Mammary epithelial cell (primary cell): Measurements from ENCODE around the gene KRT76.

Experiments
- EZH2 ChIP-seq: IDR thresholded peaks from 2 replicates; pipeline ENCODE4 v1.6.1; 2012; ENCODE audit warnings: low read length, inconsistent platforms, borderline replicate concordance
- TF ChIP-seq, protein P1 (sequence below), 2 donors: IDR thresholded peaks in 1 of 2; conservative IDR thresholded peaks in 1 of 2; 2 replicates each; pipeline ENCODE4 v1.5.1; 2011 to 2012; ENCODE audit warnings: inconsistent platforms in 2 of 2, low read length in 2 of 2, mild to moderate bottlenecking in 2 of 2, control low read depth in 1 of 2, low read depth in 1 of 2; ENCODE audit not compliant: insufficient read depth in 1 of 2; ENCODE audit errors: extremely low read depth in 1 of 2

DNA sequence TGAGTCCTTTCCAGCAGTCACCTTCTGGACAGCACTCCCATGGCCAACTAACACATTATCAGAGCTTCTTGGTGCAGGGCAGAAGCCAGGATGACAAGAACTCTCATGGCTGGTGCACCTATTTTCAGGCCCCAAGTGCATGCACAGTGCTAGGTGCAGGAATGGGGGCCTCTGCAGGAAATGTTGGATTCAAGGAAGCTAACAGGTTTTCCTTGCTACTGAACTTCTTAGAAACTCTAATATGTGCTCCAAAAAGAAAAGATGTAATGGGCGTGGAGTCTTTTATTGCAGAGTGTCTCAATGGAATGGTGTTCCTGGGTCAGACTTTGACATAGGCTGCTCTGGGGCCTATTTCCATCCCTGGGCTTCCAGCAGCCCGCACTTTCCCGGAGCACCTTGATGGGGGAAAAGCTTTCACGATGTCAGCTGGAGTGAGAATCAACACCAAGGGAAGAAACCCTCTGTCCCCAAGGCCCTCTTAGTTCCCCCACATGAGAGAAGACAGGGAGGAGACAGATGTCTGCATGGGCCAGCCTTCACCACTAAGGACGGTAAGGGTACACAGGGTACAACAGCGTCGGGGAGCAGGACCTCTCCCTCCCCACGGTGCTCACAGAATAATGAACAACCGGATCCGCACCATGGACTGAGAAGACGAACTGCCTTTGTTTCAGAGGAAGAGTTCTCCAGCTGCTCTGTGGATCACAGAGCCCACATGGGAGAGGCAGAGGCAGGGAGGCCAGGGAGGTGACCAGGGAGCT, 11.9 kb upstream of the KRT76 start:
- TF ChIP-seq, protein P1, sequence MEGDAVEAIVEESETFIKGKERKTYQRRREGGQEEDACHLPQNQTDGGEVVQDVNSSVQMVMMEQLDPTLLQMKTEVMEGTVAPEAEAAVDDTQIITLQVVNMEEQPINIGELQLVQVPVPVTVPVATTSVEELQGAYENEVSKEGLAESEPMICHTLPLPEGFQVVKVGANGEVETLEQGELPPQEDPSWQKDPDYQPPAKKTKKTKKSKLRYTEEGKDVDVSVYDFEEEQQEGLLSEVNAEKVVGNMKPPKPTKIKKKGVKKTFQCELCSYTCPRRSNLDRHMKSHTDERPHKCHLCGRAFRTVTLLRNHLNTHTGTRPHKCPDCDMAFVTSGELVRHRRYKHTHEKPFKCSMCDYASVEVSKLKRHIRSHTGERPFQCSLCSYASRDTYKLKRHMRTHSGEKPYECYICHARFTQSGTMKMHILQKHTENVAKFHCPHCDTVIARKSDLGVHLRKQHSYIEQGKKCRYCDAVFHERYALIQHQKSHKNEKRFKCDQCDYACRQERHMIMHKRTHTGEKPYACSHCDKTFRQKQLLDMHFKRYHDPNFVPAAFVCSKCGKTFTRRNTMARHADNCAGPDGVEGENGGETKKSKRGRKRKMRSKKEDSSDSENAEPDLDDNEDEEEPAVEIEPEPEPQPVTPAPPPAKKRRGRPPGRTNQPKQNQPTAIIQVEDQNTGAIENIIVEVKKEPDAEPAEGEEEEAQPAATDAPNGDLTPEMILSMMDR (conservative IDR thresholded peaks at IDR 0.05 in 1 of 2, IDR thresholded peaks at IDR 0.05 in 1 of 2; ENCODE audit: extremely low read depth in 1 of 2, insufficient read depth in 1 of 2, low read depth in 1 of 2, low read length in 2 of 2) = no peak
- TF ChIP-seq EZH2 = no peak
